GM18498 (cell line): ENCODE data around the gene DLL4.
"Not testable (repeated sequence)": the region's sequence is repeated elsewhere in the genome, so short reads cannot be mapped to it uniquely, and the experiment has no call there.

Experiments used
- ATAC-seq: cut with Tn5 transposase; IDR thresholded peaks from one replicate; pipeline ENCODE4 v1.9.1; 2021; ENCODE audit warnings: mild to moderate bottlenecking, moderate library complexity; ENCODE audit not compliant: unreplicated experiment

Gene DLL4

GRCh38 chr15:40957581-40958051, 28.5 kb downstream of the DLL4 start:
- no peak for ATAC-seq

- no peak for ATAC-seq
Observed at GRCh38 chr15:40958146-40958545, 29.0 kb downstream of the DLL4 start.

- ATAC-seq: no peak
Observed at GRCh38 chr15:40958723-40959122, 29.6 kb downstream of the DLL4 start.

GRCh38 chr15:40959331-40960141, 30.4 kb downstream of the DLL4 start:
- no peak for ATAC-seq

- ATAC-seq: no peak
Observed at GRCh38 chr15:40960151-40960885, 31.2 kb downstream of the DLL4 start.

GRCh38 chr15:40960925-40961324, 31.8 kb downstream of the DLL4 start:
- ATAC-seq: no peak

- ATAC-seq: not testable (repeated sequence)
Observed at GRCh38 chr15:40961740-40962139, 32.6 kb downstream of the DLL4 start.

- ATAC-seq: not testable (repeated sequence)
Observed at GRCh38 chr15:40962317-40962716, 33.2 kb downstream of the DLL4 start.

- no peak for ATAC-seq
Observed at GRCh38 chr15:40963201-40963600, 34.1 kb downstream of the DLL4 start.

- ATAC-seq: no peak
Observed at GRCh38 chr15:40964006-40964405, 34.9 kb downstream of the DLL4 start.

- ATAC-seq: no peak
Observed at GRCh38 chr15:40964634-40965033, 35.5 kb downstream of the DLL4 start.

- no peak for ATAC-seq
Observed at GRCh38 chr15:40968290-40969085, 39.3 kb downstream of the DLL4 start.

GRCh38 chr15:40969363-40969762, 40.2 kb downstream of the DLL4 start:
- no peak for ATAC-seq

- no peak for ATAC-seq
Observed at GRCh38 chr15:40974879-40975278, 45.7 kb downstream of the DLL4 start.

GRCh38 chr15:40976819-40977218, 47.7 kb downstream of the DLL4 start:
- ATAC-seq: no peak

GRCh38 chr15:40978141-40978540, 49.0 kb downstream of the DLL4 start:
- no peak for ATAC-seq

- ATAC-seq: no peak
Observed at GRCh38 chr15:40978562-40978961, 49.4 kb downstream of the DLL4 start.

GRCh38 chr15:40981186-40981585, 52.0 kb downstream of the DLL4 start:
- ATAC-seq: no peak

GRCh38 chr15:40982855-40983254, 53.7 kb downstream of the DLL4 start:
- ATAC-seq: no peak

GRCh38 chr15:40984406-40984805, 55.3 kb downstream of the DLL4 start:
- no peak for ATAC-seq

GRCh38 chr15:40984964-40985363, 55.8 kb downstream of the DLL4 start:
- ATAC-seq: no peak
